RWPE1 (cell line): ENCODE data around the gene GRID1.

Experiments used
- CTCF ChIA-PET: fragments of 350-600 bp; sonication (Branson Sonifier 250); formaldehyde crosslinking; extraction: SDS; loops from one replicate; lab custom pipeline; 2021; lab: Yijun Ruan, JAX
- POLR2A ChIA-PET: fragments of 400-600 bp; formaldehyde crosslinking; extraction: SDS; loops from one replicate; lab custom pipeline; 2020; ENCODE audit warnings: antibody characterized with exemption; ENCODE audit not compliant: low non-redundant PET; lab: Yijun Ruan, JAX
- DNase-seq: peaks from one replicate; pipeline ENCODE4 v3.0.0; 2012; ENCODE audit warnings: low spot score
- H3K27ac ChIP-seq: fragments of 450-650 bp; 2 replicates; pipeline ENCODE4 v1.5.1; 2017
- CTCF ChIP-seq: fragments of 450-650 bp; conservative IDR thresholded peaks from 2 replicates; pipeline ENCODE4 v1.5.1; 2017; ENCODE audit warnings: low read depth, mild to moderate bottlenecking

Gene GRID1

GRCh38 chr10:86091216-86091615 lies 275.4 kb downstream of the GRID1 start:
- no peak for TF ChIP-seq CTCF
- ChIA-PET CTCF (interaction anchor here (0.9 to 3.6 kb wide), 2 partner anchors 10 to 13 kb away, joined by 3 to 11 read pairs; no protein-coding TSS in a partner anchor), POLR2A (no interaction called here)
- DNase-seq: no peak
- no peak overlapping the region for H3K27ac ChIP-seq

GRCh38 chr10:86090807-86091206 lies 275.8 kb downstream of the GRID1 start:
- TF ChIP-seq CTCF: no peak
- ChIA-PET POLR2A (no interaction called here), CTCF (interaction anchor here (0.9 to 3.6 kb wide), 2 partner anchors 10 to 12 kb away, joined by 3 to 11 read pairs; no protein-coding TSS in a partner anchor)
- no peak overlapping the region for H3K27ac ChIP-seq
- no peak for DNase-seq

- CTCF ChIA-PET: interaction anchor here (0.7 kb wide), 1 partner anchor 175 kb away, joined by 4 read pairs; no protein-coding TSS in a partner anchor
- POLR2A ChIA-PET: no interaction called here
- no peak for TF ChIP-seq CTCF
- DNase-seq: no peak
- H3K27ac ChIP-seq: no peak overlapping the region
Measured at GRCh38 chr10:86087716-86088115, 278.9 kb downstream of the GRID1 start.

GRCh38 chr10:86086418-86086817 lies 280.2 kb downstream of the GRID1 start:
- H3K27ac ChIP-seq: no peak overlapping the region
- DNase-seq: no peak
- ChIA-PET POLR2A (no interaction called here), CTCF (interaction anchor here (0.6 kb wide), 1 partner anchor 15 kb away, joined by 3 read pairs; no protein-coding TSS in a partner anchor)
- no peak for TF ChIP-seq CTCF

GRCh38 chr10:86085686-86086085 lies 280.9 kb downstream of the GRID1 start:
- no peak for DNase-seq
- ChIA-PET POLR2A (no interaction called here), CTCF (no interaction called here)
- no peak for TF ChIP-seq CTCF
- H3K27ac ChIP-seq: no peak overlapping the region

- POLR2A ChIA-PET: no interaction called here
- CTCF ChIA-PET: no interaction called here
- no peak for DNase-seq
- TF ChIP-seq CTCF: no peak
- H3K27ac ChIP-seq: no peak overlapping the region
Measured at GRCh38 chr10:86085136-86085535, 281.5 kb downstream of the GRID1 start.
